Fibroblast of lung (primary cell): ENCODE data around the gene DPT. TPM values are rescaled to one million over a fixed set of nuclear protein-coding genes. Genes with fewer than 3 reads are reported as not detected.

Source experiments
- DNase-seq, 2 donors: peaks; one replicate each; pipeline versions ENCODE4 v3.0.0 to v3.0.0-alpha.2; 2010; ENCODE audit warnings: low read depth in 2 of 2
- H2AFZ ChIP-seq: 2 replicates; pipeline ENCODE4 v1.5.1; 2012; ENCODE audit warnings: low read length, control low read depth, inconsistent platforms
- H3K27ac ChIP-seq: 2 replicates; pipeline ENCODE4 v1.5.1; 2011; ENCODE audit warnings: low read length, control low read depth; ENCODE audit not compliant: insufficient read depth
- H3K27me3 ChIP-seq: 2 replicates; pipeline ENCODE4 v1.5.1; 2011; ENCODE audit warnings: mild to moderate bottlenecking, low read length; ENCODE audit not compliant: control insufficient read depth, insufficient read depth
- H3K36me3 ChIP-seq: 2 replicates; pipeline ENCODE4 v1.5.1; 2011; ENCODE audit warnings: low read length; ENCODE audit not compliant: control insufficient read depth, insufficient read depth
- H3K4me1 ChIP-seq: 2 replicates; pipeline ENCODE4 v1.5.1; 2011; ENCODE audit warnings: low read length; ENCODE audit not compliant: control insufficient read depth, insufficient read depth; ENCODE audit errors: extremely low read depth
- H3K4me2 ChIP-seq: 2 replicates; pipeline ENCODE4 v1.5.1; 2011; ENCODE audit warnings: low read length, control low read depth; ENCODE audit not compliant: insufficient read depth; ENCODE audit errors: extremely low read depth
- H3K4me3 ChIP-seq, 4 experiments: fragments of 200-600 bp in 1 of 4; sonication (generic) in 1 of 4; replicated peaks in 1 of 4; 2 replicates each; pipeline ENCODE4 v1.5.1; 2011 to 2016; ENCODE audit warnings: low read length in 4 of 4, low read depth in 3 of 4, mild to moderate bottlenecking in 3 of 4, control low read depth in 2 of 4, inconsistent platforms in 1 of 4, mixed read lengths in 1 of 4; ENCODE audit not compliant: insufficient read depth in 1 of 4; ENCODE audit errors: control extremely low read depth in 1 of 4
- H3K79me2 ChIP-seq: 2 replicates; pipeline ENCODE4 v1.5.1; 2012; ENCODE audit warnings: mild to moderate bottlenecking, low read length, inconsistent platforms; ENCODE audit not compliant: control insufficient read depth, insufficient read depth
- H3K9ac ChIP-seq: 2 replicates; pipeline ENCODE4 v1.5.1; 2011; ENCODE audit warnings: mild to moderate bottlenecking, low read length, control low read depth; ENCODE audit not compliant: insufficient read depth
- H3K9me3 ChIP-seq: 2 replicates; pipeline ENCODE4 v1.5.1; 2012; ENCODE audit warnings: low read depth, low read length; ENCODE audit not compliant: control insufficient read depth, insufficient read depth
- H4K20me1 ChIP-seq: 2 replicates; pipeline ENCODE4 v1.5.1; 2011; ENCODE audit warnings: low read length; ENCODE audit not compliant: control insufficient read depth, insufficient read depth; ENCODE audit errors: extremely low read depth
- CTCF ChIP-seq, 2 donors: IDR thresholded peaks in 1 of 2; conservative IDR thresholded peaks in 1 of 2; 1 replicate in 1 of 2; 2 replicates in 1 of 2; pipeline ENCODE4 v1.5.1; 2011 to 2012; ENCODE audit warnings: low read length in 2 of 2, control low read depth in 1 of 2, inconsistent platforms in 1 of 2, low read depth in 1 of 2, mild to moderate bottlenecking in 1 of 2
- EZH2 ChIP-seq: IDR thresholded peaks from 2 replicates; pipeline ENCODE4 v1.5.1; 2012; ENCODE audit warnings: low read length, control low read depth, mild to moderate bottlenecking; ENCODE audit errors: missing control alignments
- polyA plus RNA-seq, 2 donors: library from polyadenylated mRNA; depleted of rRNA in 1 of 2; stranded (reverse) in 1 of 2; unstranded in 1 of 2; fragments of >200 nt; gene quantifications; 2 replicates each; pipeline ENCODE4 v1.2.1, GENCODE V29; 2011 to 2012; ENCODE audit warnings: missing spikeins in 1 of 2
- total RNA-seq: library from RNA; depleted of rRNA; stranded (reverse); fragments of >200 nt; gene quantifications from 2 replicates; pipeline ENCODE4 v1.2.1, GENCODE V29; 2014

Gene DPT
- total and polyA plus RNA-seq, 2 donors (not counting 1 experiment from before 2014, with no cell fraction given): 2.4 to 4.1 TPM

- Histone ChIP-seq H4K20me1 (no peaks in the 10 kb centered on the region), H3K4me1 (no peaks in the 10 kb centered on the region), H3K4me3 (no peak overlapping the region), H3K27me3 (no peaks in the 10 kb centered on the region), H3K36me3 (no peaks in the 10 kb centered on the region), H3K9me3 (no peaks in the 10 kb centered on the region), H3K79me2 (no peaks in the 10 kb centered on the region), H3K27ac (no peak overlapping the region), H3K4me2 (no peak overlapping the region), H2AFZ (no peak overlapping the region), H3K9ac (no peak overlapping the region)
- TF ChIP-seq CTCF (conservative IDR thresholded peaks at IDR 0.05 in 1 of 2, IDR thresholded peaks at IDR 0.05 in 1 of 2; ENCODE audit: low read depth in 1 of 2, low read length in 2 of 2): no peak
- TF ChIP-seq EZH2: no peak
- DNase-seq: no peak
Observed at GRCh38 chr1:168762473-168762872, 33.5 kb upstream of the DPT start.

DNA sequence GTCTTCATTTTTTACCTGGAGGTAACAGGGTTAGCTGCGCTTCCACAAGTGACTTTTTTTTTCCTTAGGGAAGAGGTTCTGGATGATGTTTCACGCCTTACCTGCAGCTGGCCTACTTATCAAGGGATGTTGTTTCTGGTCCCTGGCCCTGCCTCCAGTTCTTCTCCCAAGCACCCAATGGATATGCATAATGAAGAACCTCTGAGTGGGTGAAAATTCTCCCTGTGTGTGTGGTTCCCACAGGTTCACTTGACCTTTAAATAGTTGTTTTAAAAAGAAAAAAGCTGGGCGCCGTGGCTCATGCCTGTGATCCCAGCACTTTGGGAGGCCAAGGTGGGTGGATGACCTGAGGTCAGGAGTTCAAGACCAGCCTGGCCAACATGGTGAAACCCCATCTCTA, 31.8 kb upstream of the DPT start:
- no peaks in the 10 kb centered on the region for H3K4me1 ChIP-seq
- H3K9me3 ChIP-seq: no peaks in the 10 kb centered on the region
- no peak overlapping the region for H2AFZ ChIP-seq
- no peaks in the 10 kb centered on the region for H3K27me3 ChIP-seq
- no peak overlapping the region for H3K9ac ChIP-seq
- no peak for TF ChIP-seq EZH2
- TF ChIP-seq CTCF (conservative IDR thresholded peaks at IDR 0.05 in 1 of 2, IDR thresholded peaks at IDR 0.05 in 1 of 2; ENCODE audit: low read depth in 1 of 2, low read length in 2 of 2): no peak
- no peak overlapping the region for H3K27ac ChIP-seq
- no peak overlapping the region for H3K4me2 ChIP-seq
- H3K79me2 ChIP-seq: no peaks in the 10 kb centered on the region
- DNase-seq: no peak
- no peak overlapping the region for H3K4me3 ChIP-seq
- no peaks in the 10 kb centered on the region for H4K20me1 ChIP-seq
- no peaks in the 10 kb centered on the region for H3K36me3 ChIP-seq

GRCh38 chr1:168760241-168760640, 31.2 kb upstream of the DPT start:
- Histone ChIP-seq H2AFZ (no peak overlapping the region), H3K27ac (no peak overlapping the region), H3K4me2 (no peak overlapping the region), H4K20me1 (no peaks in the 10 kb centered on the region), H3K36me3 (no peaks in the 10 kb centered on the region), H3K4me3 (no peak overlapping the region), H3K27me3 (no peaks in the 10 kb centered on the region), H3K79me2 (no peaks in the 10 kb centered on the region), H3K9me3 (no peaks in the 10 kb centered on the region), H3K9ac (no peak overlapping the region), H3K4me1 (no peaks in the 10 kb centered on the region)
- no peak for DNase-seq
- TF ChIP-seq EZH2 (no peak), CTCF (conservative IDR thresholded peaks at IDR 0.05 in 1 of 2, IDR thresholded peaks at IDR 0.05 in 1 of 2; ENCODE audit: low read depth in 1 of 2, low read length in 2 of 2) (no peak)
